WTC11 (cell line): Measurements from ENCODE around the gene AP2S1. TPM values are rescaled to one million over a fixed set of nuclear protein-coding genes. Genes with fewer than 3 reads are reported as not detected.
"Not testable (repeated sequence)": the region's sequence is repeated elsewhere in the genome, so short reads cannot be mapped to it uniquely, and the experiment has no call there.

Experiments
- ATAC-seq: fragments of 200-7000 bp; cut with Tn5 transposase; 2 replicates; pipeline ENCODE4 v1.10.0; 2021; ENCODE audit warnings: mild to moderate bottlenecking, moderate library complexity
- CTCF ChIA-PET: fragments of 300-600 bp; sonication (Branson Sonifier 250); formaldehyde crosslinking; loops from one replicate; lab custom pipeline; 2021; ENCODE audit warnings: antibody characterized with exemption; lab: Charles Lee
- POLR2A ChIA-PET: fragments of 350-600 bp; sonication (Branson Sonifier 250); formaldehyde crosslinking; loops from one replicate; lab custom pipeline; 2021; ENCODE audit warnings: antibody characterized with exemption; lab: Charles Lee
- DNase-seq: peaks from one replicate; pipeline ENCODE4 v3.0.0; 2021; ENCODE audit warnings: low spot score
- H3K27ac Mint-ChIP-seq: 2 replicates; pipeline ENCODE4 v1.8.0; 2021; ENCODE audit warnings: mixed read lengths
- H3K27me3 Mint-ChIP-seq: 2 replicates; pipeline ENCODE4 v1.8.0; 2021; ENCODE audit warnings: low read depth, mild to moderate bottlenecking, moderate library complexity, mixed read lengths
- H3K36me3 Mint-ChIP-seq: 2 replicates; pipeline ENCODE4 v1.8.0; 2021; ENCODE audit warnings: mixed read lengths
- H3K4me1 Mint-ChIP-seq: 2 replicates; pipeline ENCODE4 v1.8.0; 2022; ENCODE audit warnings: mixed read lengths
- H3K4me3 Mint-ChIP-seq: 2 replicates; pipeline ENCODE4 v1.8.0; 2021; ENCODE audit warnings: mild to moderate bottlenecking, moderate library complexity, mixed read lengths
- H3K9me3 Mint-ChIP-seq: 2 replicates; pipeline ENCODE4 v1.8.0; 2021; ENCODE audit warnings: mixed read lengths
- EMX1 ChIP-seq: fragments of 250-450 bp; sonication (Bioruptor Pico); IDR thresholded peaks from 2 replicates; pipeline ENCODE4 v1.8.0; 2021; ENCODE audit warnings: mild to moderate bottlenecking
- ETV6 ChIP-seq: sonication (generic); formaldehyde crosslinking; IDR thresholded peaks from 2 replicates; pipeline ENCODE4 v1.8.1; 2022; ENCODE audit warnings: mild to moderate bottlenecking, missing genetic modification reagents
- GABPB1 ChIP-seq: sonication (generic); formaldehyde crosslinking; IDR thresholded peaks from 2 replicates; pipeline ENCODE4 v1.8.1; 2023; ENCODE audit warnings: mild to moderate bottlenecking, missing genetic modification reagents
- GTF2I ChIP-seq: fragments of 250-450 bp; sonication (Bioruptor Pico); conservative IDR thresholded peaks from 2 replicates; pipeline ENCODE4 v1.4.0; 2021; ENCODE audit warnings: mild to moderate bottlenecking
- HMGA2 ChIP-seq: fragments of 250-450 bp; sonication (Bioruptor Pico); IDR thresholded peaks from 2 replicates; pipeline ENCODE4 v1.4.0; 2021; ENCODE audit warnings: mild to moderate bottlenecking, moderate library complexity
- KAT7 ChIP-seq: sonication (generic); formaldehyde crosslinking; IDR thresholded peaks from 2 replicates; pipeline ENCODE4 v1.8.1; 2023; ENCODE audit warnings: missing genetic modification reagents, mild to moderate bottlenecking, borderline replicate concordance
- MXD4 ChIP-seq: fragments of 250-450 bp; sonication (Bioruptor Pico); IDR thresholded peaks from 2 replicates; pipeline ENCODE4 v1.8.0; 2021; ENCODE audit warnings: mild to moderate bottlenecking, moderate library complexity, borderline replicate concordance
- NFE2L1 ChIP-seq: sonication (generic); formaldehyde crosslinking; IDR thresholded peaks from 2 replicates; pipeline ENCODE4 v1.8.1; 2023; ENCODE audit warnings: missing genetic modification reagents
- NFYB ChIP-seq: sonication (generic); formaldehyde crosslinking; conservative IDR thresholded peaks from 2 replicates; pipeline ENCODE4 v1.8.0; 2022; ENCODE audit warnings: low read depth, missing genetic modification reagents
- PRRX2 ChIP-seq: fragments of 250-450 bp; sonication (Bioruptor Pico); IDR thresholded peaks from 2 replicates; pipeline ENCODE4 v1.8.0; 2021; ENCODE audit warnings: mild to moderate bottlenecking
- SP1 ChIP-seq: sonication (generic); formaldehyde crosslinking; conservative IDR thresholded peaks from 2 replicates; pipeline ENCODE4 v1.8.1; 2022; ENCODE audit warnings: missing genetic modification reagents
- TEAD1 ChIP-seq: sonication (generic); formaldehyde crosslinking; IDR thresholded peaks from 2 replicates; pipeline ENCODE4 v1.8.0; 2022; ENCODE audit warnings: mild to moderate bottlenecking, missing genetic modification reagents
- TEAD4 ChIP-seq: sonication (generic); formaldehyde crosslinking; IDR thresholded peaks from 2 replicates; pipeline ENCODE4 v1.8.0; 2022; ENCODE audit warnings: mild to moderate bottlenecking, missing genetic modification reagents
- ZNF232 ChIP-seq: sonication (generic); formaldehyde crosslinking; IDR thresholded peaks from 2 replicates; pipeline ENCODE4 v1.8.0; 2022; ENCODE audit warnings: mild to moderate bottlenecking, missing genetic modification reagents
- total RNA-seq: library from RNA; stranded (reverse); gene quantifications from 3 replicates; pipeline ENCODE4 v1.2.3, GENCODE V29; 2021
- TF ChIP-seq, protein P1 (sequence below): fragments of 250-450 bp; sonication (Bioruptor Pico); IDR thresholded peaks from 2 replicates; pipeline ENCODE4 v1.9.0; 2021; ENCODE audit warnings: mild to moderate bottlenecking, borderline replicate concordance
- TF ChIP-seq, protein P2 (sequence below): sonication (generic); formaldehyde crosslinking; conservative IDR thresholded peaks from 2 replicates; pipeline ENCODE4 v1.8.1; 2022; ENCODE audit warnings: mild to moderate bottlenecking, missing genetic modification reagents
- TF ChIP-seq, protein P3 (sequence below): sonication (generic); formaldehyde crosslinking; IDR thresholded peaks from 2 replicates; pipeline ENCODE4 v1.8.1; 2022; ENCODE audit warnings: mild to moderate bottlenecking, missing genetic modification reagents, moderate library complexity, borderline replicate concordance
- TF ChIP-seq, protein P4 (sequence below): fragments of 250-450 bp; sonication (Bioruptor Pico); IDR thresholded peaks from 2 replicates; pipeline ENCODE4 v1.8.0; 2021; ENCODE audit warnings: mild to moderate bottlenecking
- TF ChIP-seq, protein P5 (sequence below): fragments of 250-450 bp; sonication (Bioruptor Pico); conservative IDR thresholded peaks from 2 replicates; pipeline ENCODE4 v1.9.0; 2021; ENCODE audit warnings: mild to moderate bottlenecking
- TF ChIP-seq, protein P6 (sequence below): sonication (generic); formaldehyde crosslinking; IDR thresholded peaks from 2 replicates; pipeline ENCODE4 v1.8.1; 2023; ENCODE audit warnings: mild to moderate bottlenecking, moderate library complexity, missing genetic modification reagents

Gene AP2S1
- total RNA-seq, 1 experiment from 2014 or later = 249 TPM

DNA sequence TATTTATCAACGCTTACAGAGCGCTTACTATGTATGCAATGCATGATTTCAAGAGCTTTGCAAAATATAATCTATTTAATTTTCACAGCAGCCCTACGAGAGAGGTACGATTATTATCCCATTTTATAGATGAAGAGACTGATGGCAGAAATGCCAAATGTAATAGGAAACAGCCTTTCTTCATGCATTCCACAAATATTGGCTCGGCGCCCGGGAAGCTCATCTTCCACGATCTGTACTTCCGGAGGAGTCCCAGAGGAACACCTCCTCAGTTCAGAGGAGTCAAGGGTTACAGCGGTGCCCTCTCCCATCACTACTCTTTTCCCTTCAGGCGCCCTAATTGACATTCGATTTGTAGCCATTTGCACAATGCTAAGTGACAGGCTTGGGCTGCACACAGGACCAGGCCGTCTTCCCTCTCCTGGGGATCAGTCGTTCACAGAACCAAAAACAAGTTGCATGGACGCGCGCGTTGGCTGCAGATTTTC is 9.0 kb upstream of the AP2S1 start (continued):
- TF ChIP-seq, protein P1, sequence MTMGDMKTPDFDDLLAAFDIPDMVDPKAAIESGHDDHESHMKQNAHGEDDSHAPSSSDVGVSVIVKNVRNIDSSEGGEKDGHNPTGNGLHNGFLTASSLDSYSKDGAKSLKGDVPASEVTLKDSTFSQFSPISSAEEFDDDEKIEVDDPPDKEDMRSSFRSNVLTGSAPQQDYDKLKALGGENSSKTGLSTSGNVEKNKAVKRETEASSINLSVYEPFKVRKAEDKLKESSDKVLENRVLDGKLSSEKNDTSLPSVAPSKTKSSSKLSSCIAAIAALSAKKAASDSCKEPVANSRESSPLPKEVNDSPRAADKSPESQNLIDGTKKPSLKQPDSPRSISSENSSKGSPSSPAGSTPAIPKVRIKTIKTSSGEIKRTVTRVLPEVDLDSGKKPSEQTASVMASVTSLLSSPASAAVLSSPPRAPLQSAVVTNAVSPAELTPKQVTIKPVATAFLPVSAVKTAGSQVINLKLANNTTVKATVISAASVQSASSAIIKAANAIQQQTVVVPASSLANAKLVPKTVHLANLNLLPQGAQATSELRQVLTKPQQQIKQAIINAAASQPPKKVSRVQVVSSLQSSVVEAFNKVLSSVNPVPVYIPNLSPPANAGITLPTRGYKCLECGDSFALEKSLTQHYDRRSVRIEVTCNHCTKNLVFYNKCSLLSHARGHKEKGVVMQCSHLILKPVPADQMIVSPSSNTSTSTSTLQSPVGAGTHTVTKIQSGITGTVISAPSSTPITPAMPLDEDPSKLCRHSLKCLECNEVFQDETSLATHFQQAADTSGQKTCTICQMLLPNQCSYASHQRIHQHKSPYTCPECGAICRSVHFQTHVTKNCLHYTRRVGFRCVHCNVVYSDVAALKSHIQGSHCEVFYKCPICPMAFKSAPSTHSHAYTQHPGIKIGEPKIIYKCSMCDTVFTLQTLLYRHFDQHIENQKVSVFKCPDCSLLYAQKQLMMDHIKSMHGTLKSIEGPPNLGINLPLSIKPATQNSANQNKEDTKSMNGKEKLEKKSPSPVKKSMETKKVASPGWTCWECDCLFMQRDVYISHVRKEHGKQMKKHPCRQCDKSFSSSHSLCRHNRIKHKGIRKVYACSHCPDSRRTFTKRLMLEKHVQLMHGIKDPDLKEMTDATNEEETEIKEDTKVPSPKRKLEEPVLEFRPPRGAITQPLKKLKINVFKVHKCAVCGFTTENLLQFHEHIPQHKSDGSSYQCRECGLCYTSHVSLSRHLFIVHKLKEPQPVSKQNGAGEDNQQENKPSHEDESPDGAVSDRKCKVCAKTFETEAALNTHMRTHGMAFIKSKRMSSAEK (CRISPR knock-in tag) = peak; percentile 63; the same call in 1 of the 2 replicates
- TF ChIP-seq, protein P2, sequence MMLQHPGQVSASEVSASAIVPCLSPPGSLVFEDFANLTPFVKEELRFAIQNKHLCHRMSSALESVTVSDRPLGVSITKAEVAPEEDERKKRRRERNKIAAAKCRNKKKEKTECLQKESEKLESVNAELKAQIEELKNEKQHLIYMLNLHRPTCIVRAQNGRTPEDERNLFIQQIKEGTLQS (CRISPR knock-in tag) = no peak
- TF ChIP-seq, protein P3, sequence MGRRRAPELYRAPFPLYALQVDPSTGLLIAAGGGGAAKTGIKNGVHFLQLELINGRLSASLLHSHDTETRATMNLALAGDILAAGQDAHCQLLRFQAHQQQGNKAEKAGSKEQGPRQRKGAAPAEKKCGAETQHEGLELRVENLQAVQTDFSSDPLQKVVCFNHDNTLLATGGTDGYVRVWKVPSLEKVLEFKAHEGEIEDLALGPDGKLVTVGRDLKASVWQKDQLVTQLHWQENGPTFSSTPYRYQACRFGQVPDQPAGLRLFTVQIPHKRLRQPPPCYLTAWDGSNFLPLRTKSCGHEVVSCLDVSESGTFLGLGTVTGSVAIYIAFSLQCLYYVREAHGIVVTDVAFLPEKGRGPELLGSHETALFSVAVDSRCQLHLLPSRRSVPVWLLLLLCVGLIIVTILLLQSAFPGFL (CRISPR knock-in tag) = no peak
- TF ChIP-seq SP1 (CRISPR knock-in tag) (no peak), ZNF232 (CRISPR knock-in tag) (no peak), TEAD1 (CRISPR knock-in tag) (peak; percentile 31), EMX1 (CRISPR knock-in tag) (no peak), TEAD4 (CRISPR knock-in tag) (no peak), PRRX2 (no peak)
- TF ChIP-seq, protein P4, sequence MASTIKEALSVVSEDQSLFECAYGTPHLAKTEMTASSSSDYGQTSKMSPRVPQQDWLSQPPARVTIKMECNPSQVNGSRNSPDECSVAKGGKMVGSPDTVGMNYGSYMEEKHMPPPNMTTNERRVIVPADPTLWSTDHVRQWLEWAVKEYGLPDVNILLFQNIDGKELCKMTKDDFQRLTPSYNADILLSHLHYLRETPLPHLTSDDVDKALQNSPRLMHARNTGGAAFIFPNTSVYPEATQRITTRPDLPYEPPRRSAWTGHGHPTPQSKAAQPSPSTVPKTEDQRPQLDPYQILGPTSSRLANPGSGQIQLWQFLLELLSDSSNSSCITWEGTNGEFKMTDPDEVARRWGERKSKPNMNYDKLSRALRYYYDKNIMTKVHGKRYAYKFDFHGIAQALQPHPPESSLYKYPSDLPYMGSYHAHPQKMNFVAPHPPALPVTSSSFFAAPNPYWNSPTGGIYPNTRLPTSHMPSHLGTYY (CRISPR knock-in tag) = peak; percentile 43; the same call in 1 of the 2 replicates
- TF ChIP-seq, protein P5, sequence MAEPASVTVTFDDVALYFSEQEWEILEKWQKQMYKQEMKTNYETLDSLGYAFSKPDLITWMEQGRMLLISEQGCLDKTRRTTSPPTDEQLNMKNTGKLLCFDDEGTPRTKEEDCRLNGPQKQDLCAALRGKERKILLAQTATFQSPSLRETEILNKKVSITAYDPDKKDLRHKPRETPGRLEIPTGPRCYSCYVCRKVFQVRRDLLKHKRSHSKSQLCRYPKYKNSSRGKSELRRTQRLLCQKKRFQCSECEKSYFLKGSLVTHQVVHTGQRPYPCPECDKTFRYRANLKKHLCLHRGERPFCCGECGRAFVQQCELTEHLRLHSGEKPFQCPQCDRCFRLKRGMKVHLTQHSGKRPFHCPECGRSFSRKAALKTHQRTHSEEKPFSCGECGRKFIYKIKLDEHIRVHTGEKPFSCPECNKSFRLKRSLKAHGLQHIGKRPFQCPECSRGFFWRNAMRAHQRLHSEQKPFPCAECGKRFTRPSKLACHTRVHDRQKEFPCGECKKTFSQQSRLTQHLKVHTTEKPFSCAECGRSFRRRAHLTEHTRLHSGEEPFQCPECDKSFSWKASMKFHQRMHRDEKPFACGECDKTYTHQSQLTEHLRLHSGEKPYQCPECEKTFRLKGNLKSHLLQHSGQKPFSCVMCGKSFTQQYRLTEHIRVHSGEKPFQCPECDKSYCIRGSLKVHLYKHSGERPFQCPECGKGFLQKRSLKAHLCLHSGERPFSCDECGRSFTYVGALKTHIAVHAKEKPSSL (CRISPR knock-in tag) = no peak

DNA sequence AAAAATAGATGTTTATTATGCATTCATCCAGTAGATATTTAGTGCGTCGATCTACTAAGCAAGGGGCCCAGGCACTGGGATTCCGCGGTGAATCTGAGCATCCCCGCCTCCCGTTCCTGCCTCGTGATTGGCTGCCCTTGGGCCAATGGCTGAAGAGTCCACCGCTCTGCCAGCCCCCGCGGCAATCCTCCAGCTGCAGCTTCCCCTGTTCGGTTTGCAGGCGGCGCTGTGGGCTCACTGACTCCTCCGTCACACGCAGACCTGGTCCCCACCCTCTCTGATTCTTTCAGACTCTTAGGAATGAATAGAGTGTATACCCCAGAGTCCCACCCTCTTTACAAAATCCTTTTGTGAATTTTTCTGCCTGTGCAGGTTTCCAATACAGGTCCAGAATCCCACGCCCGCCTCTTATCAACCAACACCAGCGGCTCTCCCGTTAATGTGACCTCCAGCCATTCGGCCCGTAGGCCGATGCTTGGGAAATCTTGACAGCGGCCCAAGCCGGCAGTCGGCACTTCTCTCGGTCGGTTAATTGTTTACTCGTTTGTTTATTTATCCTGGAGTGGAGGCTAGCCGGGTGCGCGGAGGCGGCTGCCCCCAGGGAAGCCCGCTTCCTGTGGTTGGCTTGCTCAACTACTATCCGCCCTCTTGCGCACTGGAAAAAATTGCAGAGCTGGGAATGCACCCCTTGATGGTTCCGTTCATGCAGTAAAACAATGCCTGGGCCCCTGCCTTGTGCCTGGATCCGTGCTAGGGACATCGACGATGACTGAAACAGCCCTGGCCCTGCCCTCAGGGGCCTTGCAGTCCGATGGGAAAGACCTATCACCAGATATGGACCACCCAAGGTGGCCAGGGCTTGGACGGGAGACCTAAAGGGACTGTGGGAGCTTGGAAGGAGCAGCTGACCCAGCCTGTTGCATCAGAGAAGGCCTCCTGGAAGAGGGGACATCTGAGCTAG is 5.7 kb upstream of the AP2S1 start:
- Mint-ChIP-seq H3K27me3 (peaks cover 18% of the 10 kb centered on the region), H3K36me3 (no peaks in the 10 kb centered on the region), H3K9me3 (0 out of 2 replicates have a peak, but pooled peaks cover 3% of the 10 kb centered on the region), H3K4me1 (peaks cover 15% of the 10 kb centered on the region), H3K4me3 (peak overlapping the region; percentile 66), H3K27ac (peak overlapping the region; percentile 87)
- DNase-seq (peak; percentile 97), ATAC-seq (peak; percentile 73)
- TF ChIP-seq GABPB1 (CRISPR knock-in tag) (0 out of 2 replicates have a peak, but pooled peaks have one; percentile 60), KAT7 (no peak), MXD4 (CRISPR knock-in tag) (no peak), GTF2I (CRISPR knock-in tag) (no peak), HMGA2 (CRISPR knock-in tag) (no peak), SP1 (CRISPR knock-in tag) (0 out of 2 replicates have a peak, but pooled peaks have one; percentile 31), ETV6 (0 out of 2 replicates have a peak, but pooled peaks have one; percentile 48), NFYB (peak; percentile 61), NFE2L1 (peak; percentile 18; the same call in 1 of the 2 replicates)
- TF ChIP-seq, protein P6, sequence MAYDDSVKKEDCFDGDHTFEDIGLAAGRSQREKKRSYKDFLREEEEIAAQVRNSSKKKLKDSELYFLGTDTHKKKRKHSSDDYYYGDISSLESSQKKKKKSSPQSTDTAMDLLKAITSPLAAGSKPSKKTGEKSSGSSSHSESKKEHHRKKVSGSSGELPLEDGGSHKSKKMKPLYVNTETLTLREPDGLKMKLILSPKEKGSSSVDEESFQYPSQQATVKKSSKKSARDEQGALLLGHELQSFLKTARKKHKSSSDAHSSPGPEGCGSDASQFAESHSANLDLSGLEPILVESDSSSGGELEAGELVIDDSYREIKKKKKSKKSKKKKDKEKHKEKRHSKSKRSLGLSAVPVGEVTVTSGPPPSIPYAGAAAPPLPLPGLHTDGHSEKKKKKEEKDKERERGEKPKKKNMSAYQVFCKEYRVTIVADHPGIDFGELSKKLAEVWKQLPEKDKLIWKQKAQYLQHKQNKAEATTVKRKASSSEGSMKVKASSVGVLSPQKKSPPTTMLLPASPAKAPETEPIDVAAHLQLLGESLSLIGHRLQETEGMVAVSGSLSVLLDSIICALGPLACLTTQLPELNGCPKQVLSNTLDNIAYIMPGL (CRISPR knock-in tag) = 0 out of 2 replicates have a peak, but pooled peaks have one; percentile 28
- ChIA-PET CTCF (interaction anchor here (0.7 to 4.3 kb wide), 20 partner anchors 10 to 194 kb away, joined by 3 to 27 read pairs (median 4); partner anchors contain the start of gene NPAS1), POLR2A (interaction anchor here (0.5 to 0.7 kb wide), 2 partner anchors 39 to 1895 kb away, joined by 3 to 5 read pairs; no protein-coding TSS in a partner anchor)

DNA sequence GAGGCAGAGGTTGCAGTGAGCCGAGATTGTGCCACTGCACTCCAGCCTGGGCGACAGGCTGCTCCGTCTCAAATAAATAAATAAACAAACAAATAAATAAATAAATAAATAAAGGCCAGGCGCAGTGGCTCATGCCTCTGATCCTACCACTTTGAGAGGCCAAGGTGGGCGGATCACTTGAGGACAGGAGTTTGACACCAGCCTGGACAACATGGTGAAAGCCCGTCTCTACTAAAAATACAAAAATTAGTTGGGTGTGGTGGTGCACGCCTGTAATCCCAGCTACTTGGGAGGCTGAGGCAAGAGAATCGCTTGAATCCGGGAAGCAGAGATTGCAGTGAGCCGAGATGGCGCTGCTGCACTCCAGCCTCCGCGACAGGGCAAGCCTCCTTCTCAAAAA is 4.1 kb upstream of the AP2S1 start:
- H3K27ac Mint-ChIP-seq, DNase-seq, H3K36me3 Mint-ChIP-seq, H3K4me3 Mint-ChIP-seq, ATAC-seq, H3K9me3 Mint-ChIP-seq: not testable (repeated sequence)
- CTCF ChIA-PET = interaction anchor here (0.6 to 4.3 kb wide), 5 partner anchors 14 to 279 kb away, joined by 4 to 27 read pairs (median 8); no protein-coding TSS in a partner anchor
- Mint-ChIP-seq H3K4me1 (peaks cover 16% of the 10 kb centered on the region), H3K27me3 (peaks cover 18% of the 10 kb centered on the region)
- POLR2A ChIA-PET = interaction anchor here (1.5 kb wide), 1 partner anchor 9 kb away, joined by 6 read pairs; no protein-coding TSS in a partner anchor
